ENCODE measurements around the gene CTAGE9.

The CTAGE9 gene

DNA sequence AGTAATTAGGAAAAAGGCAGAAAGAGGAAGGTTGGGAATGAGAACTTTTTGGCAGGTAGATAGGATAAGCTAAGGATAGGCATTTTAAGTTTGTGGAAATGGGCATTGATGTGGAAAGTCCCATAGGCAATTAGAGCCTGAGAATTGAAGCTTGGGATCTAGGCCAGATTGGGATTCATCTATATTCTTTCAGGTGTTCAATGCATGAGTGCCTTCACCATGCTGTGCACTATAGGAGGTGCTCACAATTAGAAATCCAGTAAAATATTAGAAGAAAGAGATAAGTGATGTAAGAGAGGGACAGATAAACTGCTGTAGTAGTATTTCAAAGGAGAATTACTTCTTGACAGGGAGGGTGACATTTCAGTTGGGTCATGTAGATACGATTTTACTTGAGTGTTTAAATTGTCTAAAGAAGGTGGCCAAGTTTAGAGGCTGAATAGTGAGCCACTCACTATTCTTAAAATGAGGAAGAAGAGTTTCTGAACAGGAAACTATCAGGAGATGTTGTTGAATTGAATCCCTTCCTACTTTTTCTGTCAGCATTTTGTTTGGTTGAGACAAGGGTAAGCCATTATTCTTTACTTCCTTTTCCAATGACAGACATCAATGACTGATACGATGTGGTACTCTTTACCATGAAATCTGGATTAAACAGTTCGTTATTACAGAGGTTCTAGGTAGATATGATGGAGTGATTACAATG, 31.0 kb upstream of the CTAGE9 start:
- Histone ChIP-seq H3K9me3 (ENCODE audit: control insufficient read depth in 1 of 2, low read length in 2 of 2) (no peaks in the 10 kb centered on the region), H3K4me1 (ENCODE audit: control insufficient read depth in 1 of 2, insufficient read depth in 2 of 2, low read length in 2 of 2) (no peaks in the 10 kb centered on the region), H3K36me3 (ENCODE audit: control insufficient read depth in 1 of 2, insufficient read depth in 2 of 2, low read length in 2 of 2) (no peaks in the 10 kb centered on the region), H3K4me3 (ENCODE audit: low read depth in 1 of 2, low read length in 2 of 2) (no peak overlapping the region), H3K27ac (ENCODE audit: low read length) (no peak overlapping the region), H3K27me3 (ENCODE audit: low read depth, low read length) (no peaks in the 10 kb centered on the region)

DNA sequence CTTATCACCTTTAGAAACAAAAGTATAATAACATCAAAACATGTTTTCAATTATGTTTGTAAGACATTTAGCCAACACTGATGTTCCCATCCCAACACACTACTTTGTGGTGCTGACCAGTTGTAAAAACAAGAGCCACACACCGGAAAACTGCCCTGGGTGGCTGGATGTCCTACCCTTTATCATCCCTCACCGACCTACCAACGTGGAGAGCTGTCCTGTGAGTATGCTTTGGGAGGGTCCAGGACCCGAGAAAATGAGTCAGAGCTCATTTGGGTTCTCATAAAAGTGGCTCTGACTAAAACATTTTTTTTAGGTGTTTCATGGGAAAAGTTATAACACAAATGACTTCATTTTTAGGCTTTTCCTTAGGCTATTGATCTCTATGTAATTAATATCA, 29.3 kb upstream of the CTAGE9 start:
- H3K27ac ChIP-seq (ENCODE audit: low read length): no peak overlapping the region
- H3K9me3 ChIP-seq (ENCODE audit: control insufficient read depth in 1 of 2, low read length in 2 of 2): no peaks in the 10 kb centered on the region
- H3K4me1 ChIP-seq (ENCODE audit: control insufficient read depth in 1 of 2, insufficient read depth in 2 of 2, low read length in 2 of 2): no peaks in the 10 kb centered on the region
- H3K27me3 ChIP-seq (ENCODE audit: low read depth, low read length): no peaks in the 10 kb centered on the region
- H3K4me3 ChIP-seq (ENCODE audit: low read depth in 1 of 2, low read length in 2 of 2): no peak overlapping the region
- H3K36me3 ChIP-seq (ENCODE audit: control insufficient read depth in 1 of 2, insufficient read depth in 2 of 2, low read length in 2 of 2): no peaks in the 10 kb centered on the region

DNA sequence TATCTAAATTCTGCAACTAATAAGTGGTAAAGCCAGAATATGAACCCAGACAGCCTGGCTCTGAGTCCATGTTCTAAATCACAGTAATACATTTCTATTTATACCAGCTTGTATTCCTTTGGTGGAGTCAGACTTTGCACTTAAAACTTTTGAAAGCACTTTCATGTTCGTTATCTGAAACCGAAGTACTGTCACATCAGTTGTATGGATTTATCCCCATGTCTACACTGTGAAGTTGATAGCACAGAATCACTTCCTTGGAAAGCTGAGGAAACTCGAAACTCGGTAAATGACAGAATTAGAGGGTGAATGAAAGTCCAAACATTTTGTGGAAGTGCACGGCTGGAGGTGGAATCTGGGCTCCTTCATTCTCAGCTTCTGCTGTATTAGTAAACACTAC, 28.3 kb upstream of the CTAGE9 start:
- Histone ChIP-seq H3K4me3 (ENCODE audit: low read depth in 1 of 2, low read length in 2 of 2) (no peak overlapping the region), H3K27me3 (ENCODE audit: low read depth, low read length) (no peaks in the 10 kb centered on the region), H3K36me3 (ENCODE audit: control insufficient read depth in 1 of 2, insufficient read depth in 2 of 2, low read length in 2 of 2) (no peaks in the 10 kb centered on the region), H3K27ac (ENCODE audit: low read length) (no peak overlapping the region), H3K9me3 (ENCODE audit: control insufficient read depth in 1 of 2, low read length in 2 of 2) (no peaks in the 10 kb centered on the region), H3K4me1 (ENCODE audit: control insufficient read depth in 1 of 2, insufficient read depth in 2 of 2, low read length in 2 of 2) (no peaks in the 10 kb centered on the region)

DNA sequence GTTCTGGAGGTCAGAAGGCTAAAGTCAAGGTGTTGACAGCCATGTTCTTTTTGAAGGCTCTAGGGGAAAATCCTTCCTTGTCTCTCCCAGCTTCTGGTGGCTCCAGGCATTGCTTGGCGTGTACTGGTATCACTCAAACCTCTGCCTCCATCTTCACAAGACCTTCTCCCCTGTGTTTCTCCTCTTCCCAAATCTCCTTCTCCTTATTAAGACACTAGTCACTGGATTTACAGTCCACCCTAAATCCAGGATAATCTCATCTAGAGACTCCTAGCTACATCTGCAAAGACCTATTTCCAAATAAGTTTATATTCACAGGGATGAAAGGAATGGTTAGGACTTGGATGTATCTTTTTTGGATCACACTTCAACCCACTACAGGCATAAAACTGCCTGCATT, 26.0 kb upstream of the CTAGE9 start:
- no peaks in the 10 kb centered on the region for H3K4me1 ChIP-seq (ENCODE audit: control insufficient read depth in 1 of 2, insufficient read depth in 2 of 2, low read length in 2 of 2)

DNA sequence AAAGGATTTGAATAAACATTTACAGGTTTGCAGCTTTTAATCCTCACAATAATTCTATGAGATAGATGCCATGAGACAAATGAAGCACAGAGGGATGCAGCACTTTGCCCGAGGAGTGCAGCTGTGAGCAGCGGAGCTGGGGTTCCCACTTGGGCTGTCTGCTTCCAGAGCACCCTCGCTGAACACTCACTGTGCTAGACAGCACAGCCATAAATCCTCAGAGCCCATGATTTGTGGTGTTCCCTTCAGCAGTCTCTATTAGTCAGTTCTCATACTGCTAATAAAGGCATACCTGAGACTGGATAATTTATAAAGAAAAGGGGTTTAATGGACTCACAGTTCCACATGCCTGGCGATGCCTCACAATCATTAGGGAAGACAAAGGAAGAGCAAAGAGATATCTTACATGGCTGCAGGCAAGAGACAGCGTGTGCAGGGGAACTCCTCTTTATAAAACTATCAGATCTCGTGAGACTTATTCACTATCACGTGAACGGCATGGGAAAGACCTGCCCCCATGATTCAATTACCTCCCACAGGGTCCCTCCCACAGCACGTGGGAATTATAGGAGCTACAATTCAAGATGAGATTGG, 25.3 kb upstream of the CTAGE9 start:
- no peaks in the 10 kb centered on the region for H3K9me3 ChIP-seq (ENCODE audit: control insufficient read depth in 1 of 2, low read length in 2 of 2)
- no peaks in the 10 kb centered on the region for H3K4me1 ChIP-seq (ENCODE audit: control insufficient read depth in 1 of 2, insufficient read depth in 2 of 2, low read length in 2 of 2)
- H3K27me3 ChIP-seq (ENCODE audit: low read depth, low read length): no peaks in the 10 kb centered on the region

More for the DNA sequence above, 26.0 kb upstream of the CTAGE9 start:
- Histone ChIP-seq H3K27me3 (ENCODE audit: low read depth, low read length) (no peaks in the 10 kb centered on the region), H3K27ac (ENCODE audit: low read length) (no peak overlapping the region), H3K4me3 (ENCODE audit: low read depth in 1 of 2, low read length in 2 of 2) (no peak overlapping the region), H3K9me3 (ENCODE audit: control insufficient read depth in 1 of 2, low read length in 2 of 2) (no peaks in the 10 kb centered on the region), H3K36me3 (ENCODE audit: control insufficient read depth in 1 of 2, insufficient read depth in 2 of 2, low read length in 2 of 2) (peaks cover 0 to 3% of the 10 kb centered on the region in 2 donors)

DNA sequence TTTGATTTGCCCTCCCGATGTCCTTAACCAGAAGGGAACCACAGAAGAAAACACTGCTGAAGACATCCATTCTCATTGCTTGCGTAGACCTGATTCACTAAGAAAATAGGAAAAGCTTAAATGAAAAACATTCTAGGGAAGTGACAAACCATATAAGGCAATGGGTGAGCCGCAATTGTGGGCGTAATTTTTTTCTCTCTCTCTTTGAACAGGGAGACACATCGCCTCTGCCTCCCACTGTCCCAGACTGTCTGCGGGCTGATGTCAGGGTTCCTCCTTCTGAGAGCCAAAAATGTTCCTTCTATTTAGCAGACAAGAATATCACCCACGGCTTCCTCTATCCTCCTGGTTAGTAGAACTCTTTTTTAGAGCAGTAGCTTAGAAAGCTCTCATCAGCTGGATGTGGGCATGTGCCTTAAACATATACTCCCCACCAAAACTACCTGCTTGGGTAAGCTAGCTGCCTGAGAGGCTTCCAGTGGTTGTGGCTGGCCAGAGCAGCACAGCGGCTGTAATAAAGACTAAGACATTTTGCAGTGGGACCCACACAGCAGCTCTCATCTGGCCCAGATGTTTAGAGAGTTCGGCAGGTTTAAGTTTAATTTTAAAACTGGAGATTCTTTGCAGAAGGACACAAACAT, 22.7 kb upstream of the CTAGE9 start:
- Histone ChIP-seq H3K27ac (ENCODE audit: low read length) (no peak overlapping the region), H3K4me3 (ENCODE audit: low read depth in 1 of 2, low read length in 2 of 2) (no peak overlapping the region), H3K9me3 (ENCODE audit: control insufficient read depth in 1 of 2, low read length in 2 of 2) (no peaks in the 10 kb centered on the region), H3K36me3 (ENCODE audit: control insufficient read depth in 1 of 2, insufficient read depth in 2 of 2, low read length in 2 of 2) (peaks cover 0 to 3% of the 10 kb centered on the region in 2 donors), H3K27me3 (ENCODE audit: low read depth, low read length) (no peaks in the 10 kb centered on the region), H3K4me1 (ENCODE audit: control insufficient read depth in 1 of 2, insufficient read depth in 2 of 2, low read length in 2 of 2) (no peaks in the 10 kb centered on the region)

More for the DNA sequence above, 25.3 kb upstream of the CTAGE9 start:
- Histone ChIP-seq H3K4me3 (ENCODE audit: low read depth in 1 of 2, low read length in 2 of 2) (no peak overlapping the region), H3K27ac (ENCODE audit: low read length) (no peak overlapping the region), H3K36me3 (ENCODE audit: control insufficient read depth in 1 of 2, insufficient read depth in 2 of 2, low read length in 2 of 2) (peaks cover 0 to 3% of the 10 kb centered on the region in 2 donors)

DNA sequence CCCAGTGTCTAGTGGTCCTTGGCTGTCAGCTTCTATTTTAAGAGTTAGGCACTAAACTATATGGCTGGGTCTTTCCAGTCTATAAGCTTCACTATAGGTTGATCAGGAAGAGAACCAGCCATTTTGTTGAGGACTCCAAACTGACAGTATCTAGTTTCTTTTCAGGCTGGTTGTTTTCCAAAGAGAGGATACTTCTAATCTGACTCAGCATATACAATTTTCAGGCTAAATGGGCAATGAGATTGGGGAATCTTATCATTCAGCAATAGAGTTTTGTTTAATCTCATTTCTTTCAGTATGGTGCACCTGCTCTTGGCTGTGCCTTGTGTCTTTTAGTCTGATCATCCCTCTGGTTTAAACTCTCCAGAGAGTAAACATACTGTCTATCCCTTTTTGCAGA, 20.4 kb upstream of the CTAGE9 start:
- no peaks in the 10 kb centered on the region for H3K27me3 ChIP-seq (ENCODE audit: low read depth, low read length)
- H3K9me3 ChIP-seq (ENCODE audit: control insufficient read depth in 1 of 2, low read length in 2 of 2): no peaks in the 10 kb centered on the region
- no peak overlapping the region for H3K27ac ChIP-seq (ENCODE audit: low read length)
- H3K4me1 ChIP-seq (ENCODE audit: control insufficient read depth in 1 of 2, insufficient read depth in 2 of 2, low read length in 2 of 2): no peaks in the 10 kb centered on the region
- H3K4me3 ChIP-seq (ENCODE audit: low read depth in 1 of 2, low read length in 2 of 2): no peak overlapping the region
- H3K36me3 ChIP-seq (ENCODE audit: control insufficient read depth in 1 of 2, insufficient read depth in 2 of 2, low read length in 2 of 2): peaks cover 0 to 3% of the 10 kb centered on the region in 2 donors

DNA sequence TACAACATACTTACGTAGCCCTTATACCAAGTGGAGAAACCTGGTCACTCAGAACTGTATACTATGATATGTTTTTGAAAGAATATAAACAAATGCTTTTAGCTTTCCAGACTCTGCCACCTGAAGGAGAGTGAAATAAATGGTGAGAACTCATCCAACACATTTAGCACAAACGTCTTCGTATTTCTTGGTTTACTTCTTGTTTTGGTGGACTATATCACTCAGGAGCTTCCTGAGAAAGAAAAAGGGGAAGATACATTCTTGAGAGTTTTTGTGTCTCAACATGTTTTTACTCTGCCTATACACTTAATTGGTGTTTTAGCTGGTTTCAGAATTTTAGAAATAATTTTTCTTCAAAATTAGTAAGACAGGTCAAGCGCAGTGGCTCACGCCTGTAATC, 19.4 kb upstream of the CTAGE9 start:
- H3K27ac ChIP-seq (ENCODE audit: low read length): no peak overlapping the region
- peaks cover 0 to 3% of the 10 kb centered on the region in 2 donors for H3K36me3 ChIP-seq (ENCODE audit: control insufficient read depth in 1 of 2, insufficient read depth in 2 of 2, low read length in 2 of 2)
- H3K4me3 ChIP-seq (ENCODE audit: low read depth in 1 of 2, low read length in 2 of 2): no peak overlapping the region
- no peaks in the 10 kb centered on the region for H3K27me3 ChIP-seq (ENCODE audit: low read depth, low read length)
- H3K9me3 ChIP-seq (ENCODE audit: control insufficient read depth in 1 of 2, low read length in 2 of 2): no peaks in the 10 kb centered on the region
- no peaks in the 10 kb centered on the region for H3K4me1 ChIP-seq (ENCODE audit: control insufficient read depth in 1 of 2, insufficient read depth in 2 of 2, low read length in 2 of 2)

DNA sequence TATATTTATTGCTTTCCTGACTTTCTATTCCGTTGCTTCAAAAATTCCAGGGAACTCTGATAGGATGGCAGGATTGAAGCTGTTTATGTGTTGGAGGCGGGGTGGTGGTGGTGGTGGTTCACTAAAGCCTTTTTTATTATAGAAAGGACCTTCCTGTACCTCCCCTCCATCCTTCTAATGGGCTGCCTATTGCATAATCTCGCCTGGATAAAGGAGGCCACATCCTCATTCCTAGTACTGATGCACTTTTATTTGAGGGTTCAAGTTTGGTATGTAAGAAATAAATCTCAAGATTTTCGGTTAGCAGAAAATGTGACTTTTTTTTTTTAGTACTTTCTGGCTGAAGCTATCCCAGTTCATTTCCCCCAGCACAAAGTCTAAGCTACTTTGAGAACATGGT, 18.7 kb upstream of the CTAGE9 start:
- peaks cover 0 to 3% of the 10 kb centered on the region in 2 donors for H3K36me3 ChIP-seq (ENCODE audit: control insufficient read depth in 1 of 2, insufficient read depth in 2 of 2, low read length in 2 of 2)
- H3K9me3 ChIP-seq (ENCODE audit: control insufficient read depth in 1 of 2, low read length in 2 of 2): no peaks in the 10 kb centered on the region
- H3K27me3 ChIP-seq (ENCODE audit: low read depth, low read length): no peaks in the 10 kb centered on the region
- H3K27ac ChIP-seq (ENCODE audit: low read length): no peak overlapping the region
- no peak overlapping the region for H3K4me3 ChIP-seq (ENCODE audit: low read depth in 1 of 2, low read length in 2 of 2)
- no peaks in the 10 kb centered on the region for H3K4me1 ChIP-seq (ENCODE audit: control insufficient read depth in 1 of 2, insufficient read depth in 2 of 2, low read length in 2 of 2)

DNA sequence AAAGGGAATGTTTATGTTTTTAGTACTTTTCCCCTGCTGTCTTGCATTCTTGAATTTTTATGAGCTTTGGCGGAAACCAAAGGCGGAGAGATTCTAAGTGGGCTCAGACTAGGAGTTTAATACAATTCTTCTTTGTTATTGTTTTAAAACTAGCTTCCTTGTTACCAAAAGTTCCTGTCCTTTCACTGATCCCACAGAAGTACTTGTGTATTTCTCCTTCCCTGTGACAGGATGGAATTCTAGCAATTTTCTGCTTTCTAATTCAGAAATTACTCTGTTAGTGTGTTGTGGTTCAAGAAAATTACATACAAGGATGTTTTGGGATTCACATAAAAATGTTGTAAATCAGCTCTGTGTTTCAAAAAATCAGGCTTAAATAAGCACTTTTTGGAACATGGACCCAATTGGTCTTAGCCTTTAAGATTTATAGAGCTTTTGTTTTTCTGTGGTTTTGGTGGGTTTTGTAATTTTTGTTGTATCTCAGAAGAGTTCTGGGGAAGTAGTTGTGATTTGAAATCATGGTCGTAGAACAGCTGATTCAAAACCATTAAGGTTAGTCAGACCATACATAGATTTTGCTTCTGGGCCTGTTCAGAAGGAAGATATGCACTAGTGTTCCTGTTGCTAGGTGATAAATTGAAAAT, 17.6 kb upstream of the CTAGE9 start:
- no peak overlapping the region for H3K27ac ChIP-seq (ENCODE audit: low read length)
- H3K4me3 ChIP-seq (ENCODE audit: low read depth in 1 of 2, low read length in 2 of 2): no peak overlapping the region
- no peaks in the 10 kb centered on the region for H3K9me3 ChIP-seq (ENCODE audit: control insufficient read depth in 1 of 2, low read length in 2 of 2)
- H3K4me1 ChIP-seq (ENCODE audit: control insufficient read depth in 1 of 2, insufficient read depth in 2 of 2, low read length in 2 of 2): no peaks in the 10 kb centered on the region
- no peaks in the 10 kb centered on the region for H3K36me3 ChIP-seq (ENCODE audit: control insufficient read depth in 1 of 2, insufficient read depth in 2 of 2, low read length in 2 of 2)
- no peaks in the 10 kb centered on the region for H3K27me3 ChIP-seq (ENCODE audit: low read depth, low read length)

DNA sequence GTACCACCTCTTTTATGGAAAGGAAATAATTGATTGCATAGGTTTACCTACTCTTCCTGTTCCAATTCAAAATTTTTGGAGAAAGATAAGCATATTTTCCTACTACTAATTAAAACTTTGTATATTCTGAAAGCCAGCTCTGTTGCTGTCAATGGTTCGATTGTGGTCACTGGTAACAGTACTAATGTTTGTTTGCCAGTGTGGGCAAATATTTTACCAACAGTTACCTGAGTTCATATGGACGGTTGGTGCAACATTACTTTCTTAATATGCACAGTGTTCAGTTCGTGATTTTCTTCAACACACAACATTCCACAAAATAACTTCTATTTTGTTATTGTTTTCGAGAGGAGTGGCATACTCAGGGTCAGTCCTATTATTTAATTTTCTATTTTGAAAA, 17.1 kb upstream of the CTAGE9 start:
- Histone ChIP-seq H3K27me3 (ENCODE audit: low read depth, low read length) (no peaks in the 10 kb centered on the region), H3K4me1 (ENCODE audit: control insufficient read depth in 1 of 2, insufficient read depth in 2 of 2, low read length in 2 of 2) (no peaks in the 10 kb centered on the region), H3K4me3 (ENCODE audit: low read depth in 1 of 2, low read length in 2 of 2) (no peak overlapping the region), H3K36me3 (ENCODE audit: control insufficient read depth in 1 of 2, insufficient read depth in 2 of 2, low read length in 2 of 2) (no peaks in the 10 kb centered on the region), H3K27ac (ENCODE audit: low read length) (no peak overlapping the region), H3K9me3 (ENCODE audit: control insufficient read depth in 1 of 2, low read length in 2 of 2) (no peaks in the 10 kb centered on the region)

All from muscle layer of duodenum (tissue), 2 donors.